Memory B cell (primary cell): ENCODE measurements around the gene TM7SF3.
A peak's percentile ranks its signal among the peaks of the same experiment; 100 is the strongest.

Experiments used
- ATAC-seq: fragments of 150-1000 bp; cut with Tn5 transposase; 2 replicates; pipeline ENCODE4 v1.10.0; 2021; ENCODE audit warnings: low read depth, mild to moderate bottlenecking, moderate library complexity
- DNase-seq, 2 donors: peaks; one replicate each; pipeline ENCODE4 v3.0.0; 2022; ENCODE audit warnings: low spot score in 2 of 2
- H3K27ac Mint-ChIP-seq: one replicate; pipeline ENCODE4 v1.8.0; 2022; ENCODE audit warnings: mild to moderate bottlenecking, moderate library complexity, mixed read lengths
- H3K27me3 Mint-ChIP-seq: one replicate; pipeline ENCODE4 v1.8.0; 2022; ENCODE audit warnings: mixed read lengths
- H3K36me3 Mint-ChIP-seq: one replicate; pipeline ENCODE4 v1.8.0; 2022; ENCODE audit warnings: mild to moderate bottlenecking, mixed read lengths
- H3K4me1 Mint-ChIP-seq: one replicate; pipeline ENCODE4 v1.8.0; 2022; ENCODE audit warnings: mixed read lengths
- H3K4me3 Mint-ChIP-seq: one replicate; pipeline ENCODE4 v1.8.0; 2022; ENCODE audit warnings: mild to moderate bottlenecking, moderate library complexity, mixed read lengths
- H3K9me3 Mint-ChIP-seq: one replicate; pipeline ENCODE4 v1.8.0; 2022; ENCODE audit warnings: mixed read lengths

The TM7SF3 gene

GRCh38 chr12:27006797-27007467 lies 7.3 kb downstream of the TM7SF3 start:
- Mint-ChIP-seq H3K27ac (no peak overlapping the region), H3K9me3 (no peaks in the 10 kb centered on the region), H3K4me3 (no peak overlapping the region), H3K36me3 (peaks cover 3% of the 10 kb centered on the region), H3K27me3 (no peaks in the 10 kb centered on the region), H3K4me1 (peaks cover 39% of the 10 kb centered on the region)
- DNase-seq, result no peak
- ATAC-seq, result no peak

DNA sequence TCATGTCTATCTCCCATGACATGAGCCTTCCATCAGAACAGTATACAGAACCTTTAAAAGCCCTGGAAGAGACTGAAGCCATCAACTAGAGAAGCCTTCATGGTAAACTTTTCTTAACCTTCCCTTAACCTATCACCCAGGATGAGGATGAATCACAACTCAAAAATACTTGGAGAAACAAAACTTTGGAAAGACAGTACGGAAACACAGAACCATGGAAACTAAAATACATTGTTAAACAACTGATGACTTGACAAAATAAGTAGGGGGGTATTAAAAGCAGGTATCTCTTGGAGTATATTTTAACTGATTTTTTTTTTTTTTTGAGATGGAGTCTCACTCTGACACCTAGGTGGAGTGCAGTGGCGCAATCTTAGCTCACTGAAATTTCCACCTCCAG lies 8.7 kb downstream of the TM7SF3 start:
- no peak for DNase-seq
- H3K27me3 Mint-ChIP-seq, result no peaks in the 10 kb centered on the region
- peaks cover 36% of the 10 kb centered on the region for H3K4me1 Mint-ChIP-seq
- peak overlapping the region; percentile 8 for H3K27ac Mint-ChIP-seq
- no peak for ATAC-seq
- peaks cover 2% of the 10 kb centered on the region for H3K36me3 Mint-ChIP-seq
- no peak overlapping the region for H3K4me3 Mint-ChIP-seq
- no peaks in the 10 kb centered on the region for H3K9me3 Mint-ChIP-seq

- ATAC-seq (no peak), DNase-seq (no peak)
- no peaks in the 10 kb centered on the region for H3K9me3 Mint-ChIP-seq
- H3K27ac Mint-ChIP-seq, result no peak overlapping the region
- H3K27me3 Mint-ChIP-seq, result no peaks in the 10 kb centered on the region
- H3K36me3 Mint-ChIP-seq, result peaks cover 3% of the 10 kb centered on the region
- H3K4me1 Mint-ChIP-seq, result peaks cover 30% of the 10 kb centered on the region
- no peak overlapping the region for H3K4me3 Mint-ChIP-seq
These were observed 10.5 kb downstream of the TM7SF3 start for GRCh38 chr12:27003421-27004381.

DNA sequence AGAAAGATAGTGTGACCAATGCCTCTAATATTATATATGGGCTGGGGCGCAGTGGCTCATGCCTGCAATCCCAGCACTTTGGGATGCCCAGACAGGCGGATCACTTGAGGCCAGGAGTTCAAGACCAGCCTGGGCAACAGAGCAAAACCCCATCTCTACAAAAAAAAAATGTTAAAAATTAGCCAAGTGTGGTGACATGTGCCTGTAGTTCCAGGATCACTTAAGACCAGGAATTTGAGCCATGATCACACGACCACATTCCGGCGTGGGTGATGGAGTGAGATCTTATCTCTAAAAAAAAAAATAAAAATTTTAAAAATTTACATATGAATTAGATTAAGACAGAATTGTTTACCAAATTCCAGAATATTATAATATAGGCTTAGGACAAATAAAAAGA lies 12.0 kb downstream of the TM7SF3 start:
- H3K27ac Mint-ChIP-seq, result no peak overlapping the region
- H3K4me3 Mint-ChIP-seq, result no peak overlapping the region
- peaks cover 33% of the 10 kb centered on the region for H3K4me1 Mint-ChIP-seq
- no peaks in the 10 kb centered on the region for H3K9me3 Mint-ChIP-seq
- no peak for ATAC-seq
- H3K36me3 Mint-ChIP-seq, result peaks cover 16% of the 10 kb centered on the region
- no peaks in the 10 kb centered on the region for H3K27me3 Mint-ChIP-seq
- no peak for DNase-seq

- DNase-seq (no peak), ATAC-seq (no peak)
- Mint-ChIP-seq H3K27ac (no peak overlapping the region), H3K27me3 (no peaks in the 10 kb centered on the region), H3K4me3 (no peak overlapping the region), H3K9me3 (no peaks in the 10 kb centered on the region), H3K36me3 (peaks cover 16% of the 10 kb centered on the region), H3K4me1 (peaks cover 32% of the 10 kb centered on the region)
These were observed 12.5 kb downstream of the TM7SF3 start for GRCh38 chr12:27001663-27002062.

DNA sequence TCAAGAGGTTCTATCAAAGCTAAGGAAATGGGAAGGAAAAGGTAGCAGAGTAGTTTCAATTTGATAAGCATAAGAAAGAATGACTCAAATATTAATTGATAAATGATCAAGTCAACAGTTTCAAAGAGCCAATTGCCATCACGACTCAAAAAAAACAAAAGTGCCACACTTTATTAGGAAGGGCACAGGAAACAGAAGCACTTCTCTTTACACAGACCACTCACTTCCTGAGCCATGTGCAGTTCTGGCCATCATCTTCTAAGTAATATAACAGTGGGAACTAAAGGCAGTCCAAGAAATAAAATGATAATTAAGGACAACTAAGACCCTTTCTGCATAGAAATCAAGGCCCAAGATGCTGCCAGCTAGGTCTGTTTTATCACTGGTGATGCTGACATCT lies 13.2 kb downstream of the TM7SF3 start:
- Mint-ChIP-seq H3K27me3 (no peaks in the 10 kb centered on the region), H3K9me3 (no peaks in the 10 kb centered on the region), H3K36me3 (peaks cover 16% of the 10 kb centered on the region), H3K4me1 (peaks cover 32% of the 10 kb centered on the region), H3K27ac (no peak overlapping the region), H3K4me3 (no peak overlapping the region)
- DNase-seq (no peak), ATAC-seq (peak; percentile 32)

DNA sequence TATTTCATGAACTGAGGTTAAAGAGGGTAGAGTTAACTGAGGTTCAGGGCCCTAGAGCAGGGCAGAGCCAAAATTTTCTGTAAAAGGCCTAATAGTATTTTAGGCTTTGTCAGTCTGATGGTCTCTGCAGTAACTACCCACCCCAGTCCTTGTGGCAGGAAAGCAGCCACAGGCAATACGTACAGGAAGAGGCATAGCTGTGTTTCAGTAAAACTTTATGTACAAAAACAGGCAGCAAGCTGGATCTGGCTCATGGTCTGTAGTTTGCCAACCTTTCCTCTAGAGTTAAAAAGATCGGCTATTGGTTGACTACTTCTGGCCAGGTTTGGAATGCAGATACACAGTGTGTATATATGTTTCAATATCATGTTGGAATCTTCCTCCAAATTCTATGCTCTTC lies 17.2 kb downstream of the TM7SF3 start:
- Mint-ChIP-seq H3K27me3 (no peaks in the 10 kb centered on the region), H3K4me1 (peaks cover 21% of the 10 kb centered on the region), H3K9me3 (no peaks in the 10 kb centered on the region), H3K27ac (peak overlapping the region; percentile 6), H3K36me3 (peaks cover 27% of the 10 kb centered on the region), H3K4me3 (no peak overlapping the region)
- ATAC-seq, result no peak
- DNase-seq, result no peak

DNA sequence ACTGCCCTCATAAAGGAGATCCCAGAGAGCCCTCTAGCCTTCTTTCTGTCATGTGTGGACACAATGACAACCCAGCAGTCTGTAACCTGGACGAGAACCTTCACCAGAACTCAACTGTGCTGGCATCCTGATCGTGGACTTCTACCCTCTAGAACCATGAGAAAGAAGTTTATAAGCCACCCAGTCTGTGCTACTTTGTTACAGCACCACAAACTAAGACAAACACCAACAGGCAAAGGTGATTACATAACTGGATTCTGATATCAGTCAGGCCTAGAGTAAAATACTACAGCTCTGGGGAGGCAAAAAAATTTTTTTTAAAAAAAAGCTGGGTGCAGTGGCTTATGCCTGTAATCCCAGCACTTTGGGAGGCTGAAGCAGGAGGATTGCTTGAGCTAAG lies 18.5 kb downstream of the TM7SF3 start:
- H3K27me3 Mint-ChIP-seq, result no peaks in the 10 kb centered on the region
- peaks cover 30% of the 10 kb centered on the region for H3K36me3 Mint-ChIP-seq
- no peak for DNase-seq
- H3K4me3 Mint-ChIP-seq, result no peak overlapping the region
- no peak overlapping the region for H3K27ac Mint-ChIP-seq
- no peaks in the 10 kb centered on the region for H3K9me3 Mint-ChIP-seq
- H3K4me1 Mint-ChIP-seq, result peaks cover 14% of the 10 kb centered on the region
- no peak for ATAC-seq

DNA sequence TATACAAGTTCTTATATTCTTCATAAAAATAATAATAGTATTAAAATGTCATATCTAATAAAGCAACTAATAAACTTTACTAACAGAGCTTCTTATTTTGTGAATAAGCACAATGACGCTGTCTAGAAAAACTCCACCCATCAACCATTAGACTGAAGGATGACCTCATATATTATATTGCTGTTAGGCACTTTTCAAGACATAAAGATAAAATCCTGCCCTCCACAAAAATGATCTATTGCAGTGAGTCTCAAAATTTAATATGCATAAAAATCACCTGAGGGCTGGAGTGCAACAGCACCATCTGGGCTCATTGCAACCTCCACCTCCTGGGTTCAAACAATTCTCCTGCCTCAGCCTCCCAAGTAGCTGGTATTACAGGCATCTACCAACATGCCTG lies 20.1 kb downstream of the TM7SF3 start:
- no peaks in the 10 kb centered on the region for H3K9me3 Mint-ChIP-seq
- no peak overlapping the region for H3K4me3 Mint-ChIP-seq
- no peaks in the 10 kb centered on the region for H3K27me3 Mint-ChIP-seq
- DNase-seq, result no peak
- ATAC-seq, result no peak
- H3K36me3 Mint-ChIP-seq, result peaks cover 36% of the 10 kb centered on the region
- peaks cover 13% of the 10 kb centered on the region for H3K4me1 Mint-ChIP-seq
- H3K27ac Mint-ChIP-seq, result no peak overlapping the region

- Mint-ChIP-seq H3K36me3 (peaks cover 31% of the 10 kb centered on the region), H3K27ac (no peak overlapping the region), H3K9me3 (no peaks in the 10 kb centered on the region), H3K27me3 (no peaks in the 10 kb centered on the region), H3K4me3 (no peak overlapping the region), H3K4me1 (no peaks in the 10 kb centered on the region)
- no peak for ATAC-seq
- no peak for DNase-seq
These were observed 22.4 kb downstream of the TM7SF3 start for GRCh38 chr12:26991826-26992225.

DNA sequence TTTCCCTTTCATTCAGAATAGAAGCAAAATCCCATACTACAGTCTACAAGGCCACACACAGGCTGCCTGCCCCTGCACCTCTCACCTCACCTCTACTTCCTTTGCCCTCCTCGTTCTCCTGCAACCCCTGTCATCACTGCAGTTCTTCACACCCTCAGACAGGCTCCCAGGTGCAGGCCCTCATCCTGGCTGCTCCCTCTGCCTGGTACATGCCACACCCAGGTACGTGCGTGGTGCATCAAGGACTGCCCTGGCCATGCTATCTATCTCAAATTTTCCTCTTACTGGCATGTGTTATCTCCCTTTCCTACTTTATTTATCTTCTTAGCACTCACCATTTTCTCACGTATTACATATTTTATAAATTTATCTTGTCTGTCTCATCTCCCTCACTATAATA lies 24.3 kb downstream of the TM7SF3 start:
- Mint-ChIP-seq H3K9me3 (peaks cover 5% of the 10 kb centered on the region), H3K36me3 (peaks cover 36% of the 10 kb centered on the region), H3K27ac (no peak overlapping the region), H3K27me3 (no peaks in the 10 kb centered on the region), H3K4me3 (no peak overlapping the region), H3K4me1 (no peaks in the 10 kb centered on the region)
- DNase-seq, result no peak
- ATAC-seq, result no peak

DNA sequence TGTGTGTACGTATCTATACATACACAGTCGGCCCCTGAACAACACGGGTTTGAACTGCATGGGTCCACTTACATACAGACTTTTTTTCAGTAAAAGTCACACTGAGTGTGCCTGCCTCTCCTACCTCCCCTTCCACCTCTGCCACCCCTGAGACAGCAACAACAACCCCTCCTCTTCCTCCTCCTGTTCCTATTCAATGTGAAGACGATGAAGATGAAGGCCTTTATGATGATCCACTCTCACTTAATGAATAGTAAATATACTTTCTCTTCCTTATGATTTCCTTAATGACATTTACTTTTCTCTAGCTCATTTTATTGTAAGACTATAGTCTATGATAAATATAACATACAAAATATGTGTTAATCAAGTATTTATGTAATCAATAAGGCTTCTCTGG lies 25.5 kb downstream of the TM7SF3 start:
- ATAC-seq (no peak), DNase-seq (no peak)
- no peaks in the 10 kb centered on the region for H3K27me3 Mint-ChIP-seq
- peaks cover 5% of the 10 kb centered on the region for H3K9me3 Mint-ChIP-seq
- H3K4me1 Mint-ChIP-seq, result no peaks in the 10 kb centered on the region
- peaks cover 43% of the 10 kb centered on the region for H3K36me3 Mint-ChIP-seq
- no peak overlapping the region for H3K4me3 Mint-ChIP-seq
- no peak overlapping the region for H3K27ac Mint-ChIP-seq

DNA sequence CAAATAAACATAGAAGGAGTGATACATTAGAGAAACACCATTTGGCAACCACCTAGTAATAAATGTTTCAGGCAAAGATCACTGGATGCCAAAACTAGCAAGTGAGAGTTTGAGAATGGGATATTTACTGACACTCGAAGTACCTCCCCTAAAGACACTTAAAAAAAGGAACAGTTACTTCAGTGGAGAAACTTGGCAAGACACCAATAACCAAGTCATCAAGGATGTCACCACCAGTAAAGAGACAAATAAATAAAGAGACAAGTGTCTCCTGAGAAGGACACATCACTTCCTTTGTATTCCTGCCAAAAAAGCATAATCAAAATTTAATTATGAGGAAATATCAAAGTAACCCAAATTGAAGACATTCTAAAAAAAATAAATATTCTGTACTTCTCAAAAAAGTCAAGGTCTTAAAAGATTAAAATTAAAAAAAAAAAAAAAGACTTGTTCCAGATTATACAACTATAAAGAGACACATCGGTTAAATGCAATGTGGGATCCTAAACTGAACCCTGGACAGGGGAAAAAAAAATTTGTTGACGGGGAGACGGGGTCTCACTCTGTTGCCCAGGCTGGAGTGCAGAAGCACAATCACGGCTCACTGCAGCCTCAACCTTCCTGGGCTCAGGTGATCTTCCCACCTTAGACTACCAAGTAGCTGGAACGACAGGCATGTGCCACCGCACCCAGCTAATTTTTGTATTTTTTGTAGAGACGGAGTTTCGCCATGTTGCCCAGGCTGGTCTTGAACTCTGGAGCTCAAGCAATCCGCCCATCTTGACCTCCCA lies 26.4 kb downstream of the TM7SF3 start:
- no peak for DNase-seq
- H3K36me3 Mint-ChIP-seq, result peaks cover 44% of the 10 kb centered on the region
- no peak for ATAC-seq
- H3K4me3 Mint-ChIP-seq, result no peak overlapping the region
- no peaks in the 10 kb centered on the region for H3K4me1 Mint-ChIP-seq
- peaks cover 5% of the 10 kb centered on the region for H3K9me3 Mint-ChIP-seq
- no peak overlapping the region for H3K27ac Mint-ChIP-seq
- no peaks in the 10 kb centered on the region for H3K27me3 Mint-ChIP-seq

GRCh38 chr12:26982866-26983265 lies 31.3 kb downstream of the TM7SF3 start:
- DNase-seq (no peak), ATAC-seq (no peak)
- H3K9me3 Mint-ChIP-seq, result peaks cover 5% of the 10 kb centered on the region
- peaks cover 3% of the 10 kb centered on the region for H3K4me1 Mint-ChIP-seq
- no peaks in the 10 kb centered on the region for H3K27me3 Mint-ChIP-seq
- peaks cover 50% of the 10 kb centered on the region for H3K36me3 Mint-ChIP-seq
- no peak overlapping the region for H3K4me3 Mint-ChIP-seq
- H3K27ac Mint-ChIP-seq, result no peak overlapping the region
